ENCODE results near the gene FNIP2. TPM values are rescaled to one million over a fixed set of nuclear protein-coding genes. Genes with fewer than 3 reads are reported as not detected.

Gene FNIP2
- total RNA-seq, 1 donor from 2014 or later: 36.5 TPM

DNA sequence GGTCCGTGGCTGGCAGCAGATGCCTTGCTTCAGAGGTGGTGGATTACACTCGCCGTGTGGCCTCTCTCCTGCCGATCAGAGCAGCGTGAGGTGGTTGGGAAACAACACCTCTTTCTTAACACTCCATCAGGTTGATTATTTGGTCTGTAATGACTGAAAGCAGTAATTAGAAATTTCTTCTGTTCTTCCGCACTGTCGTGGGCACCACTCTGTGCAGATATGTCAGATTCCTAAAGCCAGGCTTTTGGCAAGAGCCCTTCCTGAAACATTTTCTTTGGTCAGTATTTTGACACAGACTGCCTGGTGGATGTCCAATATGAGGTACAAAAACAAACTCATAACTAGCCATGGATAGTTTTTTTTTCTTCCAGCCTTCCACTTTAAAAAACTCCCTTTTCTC, 100.9 kb downstream of the FNIP2 start:
- no peak for DNase-seq (ENCODE audit: extremely low spot score, unreplicated experiment)
- Mint-ChIP-seq H3K36me3 (peaks cover 28% of the 10 kb centered on the region), H3K9me3 (no peaks in the 10 kb centered on the region), H3K27me3 (no peaks in the 10 kb centered on the region), H3K4me1 (ENCODE audit: unreplicated experiment) (peaks cover 42% of the 10 kb centered on the region), H3K27ac (peak overlapping the region; percentile 70), H3K4me3 (no peak overlapping the region)
- TF ChIP-seq, protein P1, sequence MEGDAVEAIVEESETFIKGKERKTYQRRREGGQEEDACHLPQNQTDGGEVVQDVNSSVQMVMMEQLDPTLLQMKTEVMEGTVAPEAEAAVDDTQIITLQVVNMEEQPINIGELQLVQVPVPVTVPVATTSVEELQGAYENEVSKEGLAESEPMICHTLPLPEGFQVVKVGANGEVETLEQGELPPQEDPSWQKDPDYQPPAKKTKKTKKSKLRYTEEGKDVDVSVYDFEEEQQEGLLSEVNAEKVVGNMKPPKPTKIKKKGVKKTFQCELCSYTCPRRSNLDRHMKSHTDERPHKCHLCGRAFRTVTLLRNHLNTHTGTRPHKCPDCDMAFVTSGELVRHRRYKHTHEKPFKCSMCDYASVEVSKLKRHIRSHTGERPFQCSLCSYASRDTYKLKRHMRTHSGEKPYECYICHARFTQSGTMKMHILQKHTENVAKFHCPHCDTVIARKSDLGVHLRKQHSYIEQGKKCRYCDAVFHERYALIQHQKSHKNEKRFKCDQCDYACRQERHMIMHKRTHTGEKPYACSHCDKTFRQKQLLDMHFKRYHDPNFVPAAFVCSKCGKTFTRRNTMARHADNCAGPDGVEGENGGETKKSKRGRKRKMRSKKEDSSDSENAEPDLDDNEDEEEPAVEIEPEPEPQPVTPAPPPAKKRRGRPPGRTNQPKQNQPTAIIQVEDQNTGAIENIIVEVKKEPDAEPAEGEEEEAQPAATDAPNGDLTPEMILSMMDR (conservative IDR thresholded peaks at IDR 0.05): no peak

DNA sequence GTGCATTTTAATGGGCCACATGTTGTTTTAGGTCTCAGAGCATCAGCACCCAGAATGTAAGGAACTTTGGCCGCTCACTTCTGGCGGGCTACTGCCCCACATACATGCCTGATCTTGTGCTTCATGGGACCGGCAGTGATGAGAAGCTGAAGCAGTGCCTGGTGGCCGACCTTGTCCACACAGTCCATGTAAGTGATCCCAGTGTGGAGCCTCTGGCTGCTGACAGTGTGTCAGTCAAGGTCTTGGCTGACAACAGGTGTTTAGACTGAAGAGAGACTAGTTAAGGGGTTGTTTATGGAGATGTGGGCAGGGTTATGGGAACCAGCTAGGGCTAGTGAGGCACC, 101.4 kb downstream of the FNIP2 start:
- no peak for DNase-seq (ENCODE audit: extremely low spot score, unreplicated experiment)
- Mint-ChIP-seq H3K36me3 (peaks cover 27% of the 10 kb centered on the region), H3K27me3 (no peaks in the 10 kb centered on the region), H3K27ac (peak overlapping the region; percentile 70), H3K4me1 (ENCODE audit: unreplicated experiment) (peaks cover 42% of the 10 kb centered on the region), H3K9me3 (no peaks in the 10 kb centered on the region), H3K4me3 (peak overlapping the region; percentile 1)
- TF ChIP-seq, protein P1 (conservative IDR thresholded peaks at IDR 0.05): no peak

DNA sequence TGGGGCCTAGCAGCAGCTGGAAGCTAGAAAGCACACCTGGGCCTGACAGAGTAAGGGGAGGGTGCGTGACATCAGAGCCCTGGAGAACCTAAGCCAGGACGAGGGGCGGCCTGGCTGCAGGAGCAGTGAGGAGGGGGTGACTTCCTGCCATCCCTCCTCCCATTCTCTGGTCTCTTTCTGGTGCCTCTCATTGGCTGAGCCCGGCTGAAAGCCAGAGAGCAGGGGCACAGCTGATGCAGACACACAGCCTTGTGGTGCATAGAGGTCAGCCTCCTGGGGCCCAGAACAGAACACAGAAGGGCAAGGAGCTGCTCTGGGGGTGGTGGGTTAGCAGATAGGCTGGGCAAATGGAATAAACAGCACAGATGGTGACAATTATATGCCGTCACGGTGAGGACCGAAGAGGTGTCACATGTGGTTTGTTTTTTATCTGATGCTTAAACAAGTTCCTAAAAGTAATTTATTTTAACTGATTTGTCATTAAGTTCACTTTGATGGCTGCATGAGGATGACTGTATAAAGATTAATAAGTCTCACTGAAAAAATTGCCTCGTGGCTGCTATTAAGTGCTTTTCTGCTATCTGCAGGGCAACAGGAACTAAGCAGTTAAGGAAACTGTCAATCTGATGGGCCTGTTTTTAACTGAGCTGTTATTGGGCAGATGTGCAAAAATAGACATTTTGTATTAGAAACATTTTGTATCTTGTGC, 102.0 kb downstream of the FNIP2 start:
- Mint-ChIP-seq H3K27ac (peak overlapping the region; percentile 70), H3K9me3 (no peaks in the 10 kb centered on the region), H3K4me3 (peak overlapping the region; percentile 1), H3K27me3 (no peaks in the 10 kb centered on the region), H3K36me3 (peaks cover 27% of the 10 kb centered on the region), H3K4me1 (ENCODE audit: unreplicated experiment) (peaks cover 42% of the 10 kb centered on the region)
- TF ChIP-seq, protein P1 (conservative IDR thresholded peaks at IDR 0.05): no peak
- DNase-seq (ENCODE audit: extremely low spot score, unreplicated experiment): no peak

DNA sequence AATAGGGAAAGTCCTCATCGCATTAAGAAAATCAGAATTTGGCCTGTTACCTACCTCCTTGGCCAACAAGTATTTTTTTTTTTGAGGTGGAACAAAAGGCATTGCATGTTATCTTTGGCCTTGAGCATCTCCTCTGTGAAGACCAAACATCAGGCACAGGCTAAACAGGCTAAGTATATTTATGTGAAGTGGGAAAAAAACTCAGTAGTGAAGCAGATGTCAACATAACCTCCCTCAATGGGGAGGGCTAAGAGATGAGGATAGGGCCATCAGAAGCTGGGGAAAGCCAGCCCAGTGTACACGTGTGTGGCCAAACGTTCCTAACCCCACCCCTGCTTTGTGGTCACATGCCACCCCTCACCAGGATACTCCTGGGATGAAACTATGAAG, 102.5 kb downstream of the FNIP2 start:
- peak overlapping the region; percentile 23 for H3K27ac Mint-ChIP-seq
- no peaks in the 10 kb centered on the region for H3K27me3 Mint-ChIP-seq
- no peak for DNase-seq (ENCODE audit: extremely low spot score, unreplicated experiment)
- H3K4me3 Mint-ChIP-seq: no peak overlapping the region
- H3K9me3 Mint-ChIP-seq: no peaks in the 10 kb centered on the region
- peaks cover 46% of the 10 kb centered on the region for H3K4me1 Mint-ChIP-seq (ENCODE audit: unreplicated experiment)
- peaks cover 30% of the 10 kb centered on the region for H3K36me3 Mint-ChIP-seq
- TF ChIP-seq, protein P1 (conservative IDR thresholded peaks at IDR 0.05): no peak

DNA sequence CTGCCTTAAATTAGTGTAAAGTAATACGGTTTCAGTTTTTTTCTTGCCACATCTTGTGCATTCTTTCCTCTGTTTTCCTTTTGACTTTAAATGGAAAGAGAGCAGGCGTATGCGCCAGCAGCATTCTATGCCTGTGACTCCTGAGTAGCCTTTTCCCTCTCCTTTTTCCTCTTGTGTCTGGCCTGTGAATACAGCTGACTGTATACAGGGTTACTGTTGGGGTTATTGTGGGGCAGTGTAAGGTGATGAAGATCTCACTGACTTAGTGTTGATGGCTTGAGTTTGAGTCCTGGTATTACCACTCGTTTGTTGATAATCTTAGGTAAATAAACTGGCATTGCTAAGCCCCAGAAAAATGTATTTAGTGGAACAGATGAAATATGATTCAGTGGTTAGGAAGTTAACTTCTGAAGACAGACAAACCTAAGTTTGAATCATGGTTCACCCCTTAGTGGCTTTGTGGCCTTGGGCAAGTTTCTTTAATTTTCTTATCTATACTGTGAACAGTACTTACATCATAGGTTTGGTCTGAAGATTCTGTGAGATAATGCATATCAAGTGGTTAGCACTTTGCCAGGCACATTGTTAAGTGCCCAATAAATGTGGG, 105.1 kb downstream of the FNIP2 start:
- Mint-ChIP-seq H3K27me3 (no peaks in the 10 kb centered on the region), H3K9me3 (no peaks in the 10 kb centered on the region), H3K27ac (no peak overlapping the region), H3K4me1 (ENCODE audit: unreplicated experiment) (peaks cover 62% of the 10 kb centered on the region), H3K4me3 (no peak overlapping the region), H3K36me3 (peaks cover 34% of the 10 kb centered on the region)
- TF ChIP-seq, protein P1 (conservative IDR thresholded peaks at IDR 0.05): no peak
- no peak for DNase-seq (ENCODE audit: extremely low spot score, unreplicated experiment)

Measured in type B pancreatic cell (in vitro differentiated cells).